Smooth muscle cell (in vitro differentiated cells): Measurements from ENCODE around the gene CDKN1C. TPM values are rescaled to one million over a fixed set of nuclear protein-coding genes. Genes with fewer than 3 reads are reported as not detected.

Experiments
- DNase-seq: peaks from one replicate; lab custom pipeline; 2025; ENCODE audit not compliant: unreplicated experiment; lab: John Stamatoyannopoulos, UW
- H2AFZ ChIP-seq: fragments of 200-600 bp; sonication (generic); 2 replicates; pipeline ENCODE4 v1.6.0; 2016; ENCODE audit warnings: antibody characterized with exemption, low read depth, mild to moderate bottlenecking
- H3F3A ChIP-seq: fragments of 200-600 bp; sonication (generic); 2 replicates; pipeline ENCODE4 v1.6.0; 2017; ENCODE audit warnings: antibody characterized with exemption, low read depth
- H3K27ac ChIP-seq: fragments of 200-600 bp; sonication (generic); 2 replicates; pipeline ENCODE4 v1.5.1; 2016; ENCODE audit warnings: low read depth, mild to moderate bottlenecking
- H3K27me3 ChIP-seq: fragments of 200-600 bp; sonication (generic); 2 replicates; pipeline ENCODE4 v1.6.1; 2016; ENCODE audit warnings: low read depth, mild to moderate bottlenecking
- H3K36me3 ChIP-seq: fragments of 200-600 bp; sonication (generic); 2 replicates; pipeline ENCODE4 v1.5.1; 2016; ENCODE audit warnings: low read depth
- H3K4me1 ChIP-seq: fragments of 200-600 bp; sonication (generic); 2 replicates; pipeline ENCODE4 v1.5.1; 2016; ENCODE audit warnings: low read depth
- H3K4me2 ChIP-seq: fragments of 200-600 bp; sonication (generic); 2 replicates; pipeline ENCODE4 v1.6.0; 2016; ENCODE audit warnings: mild to moderate bottlenecking
- H3K4me3 ChIP-seq: fragments of 200-600 bp; sonication (generic); 2 replicates; pipeline ENCODE4 v1.5.1; 2016; ENCODE audit warnings: mild to moderate bottlenecking
- H3K79me2 ChIP-seq: fragments of 200-600 bp; sonication (generic); 2 replicates; pipeline ENCODE4 v1.6.0; 2016; ENCODE audit warnings: low read depth, mild to moderate bottlenecking
- H3K9ac ChIP-seq: fragments of 200-600 bp; sonication (generic); 2 replicates; pipeline ENCODE4 v1.6.0; 2016; ENCODE audit warnings: low read depth
- H3K9me3 ChIP-seq: fragments of 200-600 bp; sonication (generic); replicated peaks from 2 replicates; pipeline ENCODE4 v1.5.1; 2016; ENCODE audit warnings: low read depth
- H4K20me1 ChIP-seq: fragments of 200-600 bp; sonication (generic); 2 replicates; pipeline ENCODE4 v1.6.0; 2016; ENCODE audit warnings: low read depth
- CTCF ChIP-seq: fragments of 200-600 bp; sonication (generic); IDR thresholded peaks from 2 replicates; pipeline ENCODE4 v1.5.1; 2017; ENCODE audit warnings: borderline replicate concordance, mild to moderate bottlenecking, antibody characterized with exemption; ENCODE audit not compliant: insufficient read depth, poor library complexity, severe bottlenecking
- WGBS: methylation state at CpG from one replicate; pipeline ENCODE4 v1.1.7; 2016; ENCODE audit warnings: low lambda C conversion rate; 5-methylcytosine and 5-hydroxymethylcytosine counted together
- polyA plus RNA-seq: library from polyadenylated mRNA; unstranded; fragments of >200 nt; fragmentation: Nextera tagmentation; extraction: Ambion mirVana; gene quantifications from 2 replicates; pipeline ENCODE4 v1.2.1, GENCODE V29; 2016
- total RNA-seq: library from RNA; depleted of rRNA; stranded (reverse); fragments of >200 nt; gene quantifications from 2 replicates; pipeline ENCODE4 v1.2.3, GENCODE V29; 2014

CDKN1C gene
- total and polyA plus RNA-seq, 2 experiments from 2014 or later = 171 to 392 TPM

- no peak for DNase-seq
- Histone ChIP-seq H3F3A (no peaks in the 10 kb centered on the region), H3K9me3 (no peaks in the 10 kb centered on the region), H3K79me2 (peaks cover 15% of the 10 kb centered on the region), H3K9ac (no peak overlapping the region), H3K27me3 (no peaks in the 10 kb centered on the region), H3K4me3 (peak overlapping the region; percentile 78), H3K4me2 (peak overlapping the region; percentile 98), H3K36me3 (no peaks in the 10 kb centered on the region), H3K27ac (no peak overlapping the region), H3K4me1 (peaks cover 6% of the 10 kb centered on the region), H2AFZ (no peak overlapping the region), H4K20me1 (peaks cover 25% of the 10 kb centered on the region)
- TF ChIP-seq CTCF = no peak
- 89% methylated on average over 12 of the region's 12 CpGs for WGBS
Observed at GRCh38 chr11:2927121-2927800, 41.7 kb upstream of the CDKN1C start.

- no peaks in the 10 kb centered on the region for H3K9me3 ChIP-seq
- DNase-seq = no peak
- H3K4me2 ChIP-seq = no peak overlapping the region
- peaks cover 6% of the 10 kb centered on the region for H3K4me1 ChIP-seq
- H2AFZ ChIP-seq = no peak overlapping the region
- H3K36me3 ChIP-seq = no peaks in the 10 kb centered on the region
- H3K4me3 ChIP-seq = no peak overlapping the region
- TF ChIP-seq CTCF = no peak
- H3K27ac ChIP-seq = no peak overlapping the region
- H4K20me1 ChIP-seq = peaks cover 25% of the 10 kb centered on the region
- 94% methylated on average over 11 of the region's 11 CpGs for WGBS
- no peaks in the 10 kb centered on the region for H3F3A ChIP-seq
- H3K27me3 ChIP-seq = no peaks in the 10 kb centered on the region
- peaks cover 15% of the 10 kb centered on the region for H3K79me2 ChIP-seq
- H3K9ac ChIP-seq = no peak overlapping the region
Observed at GRCh38 chr11:2926611-2927051, 41.1 kb upstream of the CDKN1C start.

DNA sequence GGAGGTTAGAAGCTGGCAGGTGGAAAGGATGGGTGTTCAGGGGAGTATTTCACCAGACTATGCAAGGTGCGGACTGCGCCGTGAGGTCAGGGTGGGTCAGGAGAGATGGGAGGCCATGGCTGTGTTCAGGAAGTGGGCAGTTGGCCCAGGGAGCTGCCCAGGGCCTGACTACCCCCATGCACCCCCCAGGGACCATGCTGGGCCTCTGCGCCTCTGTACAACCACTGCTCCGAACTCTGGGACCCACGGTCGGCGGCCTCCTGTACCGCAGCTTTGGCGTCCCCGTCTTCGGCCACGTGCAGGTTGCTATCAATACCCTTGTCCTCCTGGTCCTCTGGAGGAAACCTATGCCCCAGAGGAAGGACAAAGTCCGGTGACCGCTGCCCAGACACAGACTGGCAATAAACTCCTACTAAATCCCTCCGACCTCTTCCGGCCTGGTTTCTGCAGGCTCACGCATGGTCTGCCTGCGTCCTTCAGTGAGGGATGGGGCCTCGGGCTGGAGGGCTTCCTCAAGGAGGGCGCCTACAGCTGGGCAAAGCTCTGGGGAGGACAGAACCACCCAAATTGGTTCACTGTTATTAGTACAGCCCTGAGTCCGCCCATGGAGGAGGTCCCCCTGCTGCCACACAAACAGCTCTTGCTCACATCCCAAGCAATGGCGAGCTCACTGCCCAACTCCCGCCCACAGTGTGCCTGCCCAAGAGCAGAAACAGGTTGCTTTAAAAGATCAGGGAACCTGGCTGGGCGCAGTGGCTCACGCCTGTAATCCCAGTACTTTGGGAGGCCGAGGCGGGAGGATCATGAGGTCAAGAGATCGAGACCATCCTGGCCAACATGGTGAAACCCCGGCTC, 39.5 kb upstream of the CDKN1C start:
- WGBS = 91% methylated on average over 30 of the region's 30 CpGs
- Histone ChIP-seq H3K79me2 (peaks cover 15% of the 10 kb centered on the region), H3K4me1 (peaks cover 6% of the 10 kb centered on the region), H3K27me3 (no peaks in the 10 kb centered on the region), H2AFZ (no peak overlapping the region), H3K4me3 (no peak overlapping the region), H4K20me1 (peaks cover 25% of the 10 kb centered on the region), H3F3A (no peaks in the 10 kb centered on the region), H3K4me2 (no peak overlapping the region), H3K9me3 (no peaks in the 10 kb centered on the region), H3K9ac (no peak overlapping the region), H3K27ac (no peak overlapping the region), H3K36me3 (no peaks in the 10 kb centered on the region)
- TF ChIP-seq CTCF = no peak
- no peak for DNase-seq
